ENCODE results near the gene CYP19A1.

The CYP19A1 gene

DNA sequence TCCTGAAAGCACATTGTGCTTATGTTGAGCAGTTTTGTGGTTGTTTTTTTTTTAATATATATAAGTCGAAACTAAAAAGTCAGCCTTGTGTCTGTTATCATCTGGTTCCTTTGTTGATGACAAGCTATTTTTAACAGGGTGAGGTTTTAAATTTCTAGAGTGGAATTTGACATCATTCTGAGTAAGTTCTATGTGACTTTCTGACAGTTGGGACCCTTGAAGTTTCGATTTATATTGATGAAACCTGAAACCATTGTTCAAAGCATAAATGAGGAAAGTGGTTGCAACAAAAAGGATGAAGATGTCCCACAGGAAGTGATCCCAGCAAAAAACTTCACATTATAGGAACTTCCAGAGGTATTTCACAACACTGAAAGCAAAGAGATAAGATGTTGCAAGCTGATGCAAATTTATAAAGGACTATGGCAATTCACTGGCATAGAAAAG lies 94.0 kb downstream of the CYP19A1 start:
- no peak overlapping the region for H3K27ac ChIP-seq
- TF ChIP-seq, protein P1, sequence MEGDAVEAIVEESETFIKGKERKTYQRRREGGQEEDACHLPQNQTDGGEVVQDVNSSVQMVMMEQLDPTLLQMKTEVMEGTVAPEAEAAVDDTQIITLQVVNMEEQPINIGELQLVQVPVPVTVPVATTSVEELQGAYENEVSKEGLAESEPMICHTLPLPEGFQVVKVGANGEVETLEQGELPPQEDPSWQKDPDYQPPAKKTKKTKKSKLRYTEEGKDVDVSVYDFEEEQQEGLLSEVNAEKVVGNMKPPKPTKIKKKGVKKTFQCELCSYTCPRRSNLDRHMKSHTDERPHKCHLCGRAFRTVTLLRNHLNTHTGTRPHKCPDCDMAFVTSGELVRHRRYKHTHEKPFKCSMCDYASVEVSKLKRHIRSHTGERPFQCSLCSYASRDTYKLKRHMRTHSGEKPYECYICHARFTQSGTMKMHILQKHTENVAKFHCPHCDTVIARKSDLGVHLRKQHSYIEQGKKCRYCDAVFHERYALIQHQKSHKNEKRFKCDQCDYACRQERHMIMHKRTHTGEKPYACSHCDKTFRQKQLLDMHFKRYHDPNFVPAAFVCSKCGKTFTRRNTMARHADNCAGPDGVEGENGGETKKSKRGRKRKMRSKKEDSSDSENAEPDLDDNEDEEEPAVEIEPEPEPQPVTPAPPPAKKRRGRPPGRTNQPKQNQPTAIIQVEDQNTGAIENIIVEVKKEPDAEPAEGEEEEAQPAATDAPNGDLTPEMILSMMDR (conservative IDR thresholded peaks at IDR 0.05) = no peak

DNA sequence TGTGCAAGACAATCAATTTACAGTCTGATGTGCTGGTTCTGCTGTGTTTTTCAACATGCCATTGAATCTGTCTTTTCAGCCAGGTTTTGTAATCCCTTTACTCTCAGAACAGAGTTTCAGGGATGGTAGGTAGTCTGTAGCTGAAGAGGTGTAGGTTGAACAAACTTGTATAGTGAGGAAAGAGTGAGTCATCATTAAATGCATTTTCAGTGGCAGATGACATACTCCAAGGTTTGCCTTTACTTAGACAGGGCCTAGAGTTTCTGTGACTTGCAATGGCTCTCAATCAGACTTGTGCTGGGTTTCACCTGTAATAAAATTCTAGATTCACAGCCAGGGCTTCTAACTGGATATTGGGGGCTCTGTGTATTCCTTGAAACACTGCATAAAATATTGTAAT lies 94.6 kb downstream of the CYP19A1 start:
- TF ChIP-seq, protein P1 (conservative IDR thresholded peaks at IDR 0.05) = no peak
- H3K27ac ChIP-seq = no peak overlapping the region

DNA sequence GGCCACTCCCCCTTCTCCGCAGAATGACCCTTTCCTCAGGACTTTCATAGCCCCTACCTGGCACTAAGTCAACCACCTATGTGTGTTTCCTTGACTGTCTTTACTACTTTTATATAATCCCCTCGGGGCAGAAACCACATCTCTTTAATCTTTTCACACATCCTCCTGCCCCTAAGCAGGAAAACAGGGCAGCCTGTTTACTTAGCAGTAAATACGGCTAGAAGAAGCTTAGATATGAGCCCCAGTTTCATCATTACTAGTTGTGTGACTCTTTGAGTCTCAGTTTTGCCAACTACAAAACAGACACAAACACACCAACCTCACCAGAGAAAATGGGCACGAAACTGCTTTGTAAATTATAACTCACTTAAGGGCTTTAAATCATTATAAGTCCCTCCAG lies 98.3 kb downstream of the CYP19A1 start:
- H3K27ac ChIP-seq = no peak overlapping the region
- TF ChIP-seq, protein P1 (conservative IDR thresholded peaks at IDR 0.05) = no peak

DNA sequence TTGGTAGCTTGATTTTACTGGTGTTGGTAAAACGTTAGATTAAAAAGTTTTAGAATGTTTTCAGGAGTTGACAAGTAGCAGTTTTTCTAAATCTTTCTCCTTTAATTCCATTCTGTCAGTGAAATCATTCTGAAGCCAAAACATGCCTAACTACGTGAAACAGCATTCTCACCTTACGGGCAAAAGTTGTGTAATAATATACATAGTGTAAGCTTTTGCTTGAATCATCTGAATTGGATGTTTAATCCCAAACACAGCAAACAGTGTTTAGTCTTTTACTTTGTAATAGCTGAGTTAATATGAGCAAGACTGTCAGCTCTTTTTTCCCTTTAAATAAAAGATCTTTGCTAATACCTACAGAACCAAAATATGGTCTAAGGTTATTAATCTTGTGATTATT lies 100.6 kb downstream of the CYP19A1 start:
- TF ChIP-seq, protein P1 (conservative IDR thresholded peaks at IDR 0.05) = no peak
- no peak overlapping the region for H3K27ac ChIP-seq

DNA sequence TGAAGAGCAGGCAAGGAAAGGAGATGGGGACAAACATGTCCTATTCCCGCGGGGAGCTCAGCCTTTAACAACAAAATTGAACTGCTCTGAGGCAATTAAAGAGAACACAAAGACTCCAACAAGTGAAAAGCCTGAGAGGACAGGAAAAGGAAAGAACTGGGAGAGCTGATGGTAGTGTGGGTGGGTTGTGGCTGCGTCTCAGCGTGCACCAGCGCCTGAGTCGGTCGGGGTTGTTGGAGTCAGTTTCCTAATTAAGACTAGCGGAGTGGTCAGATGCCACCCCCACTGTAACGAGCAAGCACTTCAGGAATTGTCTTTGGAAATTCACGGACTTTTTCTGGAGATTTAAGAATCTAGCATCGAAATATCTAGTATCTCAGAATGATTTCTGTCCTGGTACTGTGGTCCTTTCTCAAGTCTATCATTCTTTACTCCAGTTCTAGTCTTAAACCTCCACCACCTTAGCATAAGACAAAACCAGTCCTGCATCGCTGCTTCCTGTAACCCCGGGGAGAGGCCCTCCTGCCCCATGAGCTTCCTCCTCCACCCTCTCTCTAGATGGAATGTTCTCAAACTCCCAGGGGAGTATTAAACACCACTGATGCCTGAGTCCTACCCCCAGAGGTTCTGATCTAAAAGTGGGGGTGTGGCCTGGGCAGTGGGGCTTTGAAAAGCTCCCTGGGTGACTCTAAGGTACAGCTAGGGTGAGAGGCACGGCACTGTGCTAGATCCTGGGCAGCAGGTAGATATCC lies 104.0 kb downstream of the CYP19A1 start:
- no peak overlapping the region for H3K27ac ChIP-seq
- TF ChIP-seq, protein P1 (conservative IDR thresholded peaks at IDR 0.05) = no peak

DNA sequence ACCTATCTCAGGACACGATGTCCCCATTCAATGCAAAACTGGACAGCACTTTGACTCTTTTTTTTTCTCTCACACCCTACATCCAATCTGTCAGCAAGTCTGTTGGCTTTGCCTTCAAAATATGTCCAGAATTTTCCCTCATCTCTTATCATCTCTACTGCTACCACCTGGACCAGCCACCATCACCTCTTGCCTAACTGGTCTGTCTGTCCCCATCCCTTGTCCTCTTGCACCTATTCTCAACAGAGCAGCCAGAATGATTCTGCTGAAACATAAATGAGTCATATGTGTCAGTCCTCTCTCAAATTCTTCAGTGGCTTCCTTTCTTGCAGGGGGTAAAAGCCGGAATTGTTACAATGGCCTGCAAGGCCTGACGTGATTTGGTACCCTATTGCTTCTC lies 105.8 kb downstream of the CYP19A1 start:
- TF ChIP-seq, protein P1 (conservative IDR thresholded peaks at IDR 0.05) = no peak
- H3K27ac ChIP-seq = no peak overlapping the region

DNA sequence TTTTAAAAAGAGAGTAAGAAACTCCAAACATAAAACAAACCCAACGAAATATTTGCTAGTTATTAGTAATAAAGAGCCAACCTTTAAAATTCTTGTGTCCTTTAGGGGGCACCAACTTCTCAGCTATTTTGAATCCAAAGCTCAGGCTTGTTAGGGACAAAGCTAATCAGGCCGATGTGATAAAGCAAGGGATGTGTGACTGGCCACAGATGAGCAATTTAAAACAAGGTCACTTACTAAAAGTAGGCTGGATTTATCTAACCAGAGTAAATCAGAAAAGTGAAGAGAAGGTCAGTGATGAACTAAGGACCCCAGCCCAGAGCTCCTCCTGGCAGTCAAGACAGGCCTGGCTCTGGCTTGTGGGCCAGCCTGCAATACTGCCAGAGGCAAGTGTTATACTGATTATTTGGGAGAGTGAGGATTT lies 108.5 kb downstream of the CYP19A1 start:
- no peak overlapping the region for H3K27ac ChIP-seq
- TF ChIP-seq, protein P1 (conservative IDR thresholded peaks at IDR 0.05) = peak; percentile 55
